NCI-H2081 treated with DMSO at 0.1 percent for 48 hours (cell line): ENCODE results near the gene YBX1.
"Not testable (repeated sequence)": the region's sequence is repeated elsewhere in the genome, so short reads cannot be mapped to it uniquely, and the experiment has no call there.

ENCODE experiments used
- DNase-seq: peaks from one replicate; lab custom pipeline; 2025; lab: John Stamatoyannopoulos, UW

The YBX1 gene

DNA sequence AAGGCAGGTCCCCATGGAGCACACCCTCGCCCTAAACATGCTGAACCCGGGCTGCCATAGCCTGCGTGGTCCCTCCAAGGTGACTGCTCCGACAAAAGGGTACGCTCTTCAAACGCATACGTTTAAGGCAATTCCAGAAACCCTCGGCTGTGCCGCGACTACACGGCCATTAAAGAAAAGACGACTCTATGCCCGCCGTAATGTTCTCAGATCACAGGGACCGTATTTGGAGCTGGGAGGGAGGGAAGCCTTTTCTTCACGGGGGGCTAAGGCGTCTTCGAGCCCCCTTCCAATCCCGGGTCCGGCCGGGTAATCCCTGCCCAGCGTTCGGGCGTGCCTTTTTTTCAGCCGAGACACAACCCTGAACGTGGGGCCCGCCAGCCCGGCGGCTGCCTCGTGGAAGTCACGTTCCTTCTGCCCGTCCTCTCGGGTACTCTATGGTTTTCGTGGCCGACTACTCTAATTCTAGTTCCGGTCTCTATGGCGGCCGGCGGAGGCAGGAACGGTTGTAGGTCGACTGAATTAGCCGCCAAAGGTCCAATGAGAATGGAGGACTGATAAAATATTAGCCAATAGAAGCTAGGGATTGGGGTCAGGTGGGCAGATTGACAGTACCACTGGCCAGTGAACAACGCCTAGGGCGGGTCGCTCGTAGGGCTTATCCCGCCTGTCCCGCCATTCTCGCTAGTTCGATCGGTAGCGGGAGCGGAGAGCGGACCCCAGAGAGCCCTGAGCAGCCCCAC lies at the start of gene YBX1:
Gene YBX1 (plus strand): TSS at position 678 of the 743 bp plus-strand sequence. CDS start 148 bp downstream, outside the sequence.
- DNase-seq: peak; percentile 100

DNA sequence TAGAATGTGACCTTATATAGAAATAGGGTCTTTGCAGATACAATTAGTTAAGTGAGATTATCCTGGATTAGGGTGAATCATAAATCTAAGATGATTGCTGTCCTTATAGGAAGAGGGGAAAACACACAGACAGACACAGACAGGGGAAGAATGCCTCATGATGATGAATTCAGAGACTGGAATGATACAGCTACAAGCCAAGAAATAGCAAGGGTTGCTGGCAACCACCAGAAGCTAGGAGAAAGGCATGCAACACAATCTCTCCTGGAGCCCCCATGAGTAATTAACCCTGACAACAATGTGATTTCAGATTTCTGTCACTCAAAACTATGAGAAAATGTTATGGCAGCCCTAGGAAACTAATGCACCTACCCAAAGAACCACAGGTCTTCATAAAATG lies 43.1 kb upstream of the YBX1 start:
- no peak for DNase-seq

DNA sequence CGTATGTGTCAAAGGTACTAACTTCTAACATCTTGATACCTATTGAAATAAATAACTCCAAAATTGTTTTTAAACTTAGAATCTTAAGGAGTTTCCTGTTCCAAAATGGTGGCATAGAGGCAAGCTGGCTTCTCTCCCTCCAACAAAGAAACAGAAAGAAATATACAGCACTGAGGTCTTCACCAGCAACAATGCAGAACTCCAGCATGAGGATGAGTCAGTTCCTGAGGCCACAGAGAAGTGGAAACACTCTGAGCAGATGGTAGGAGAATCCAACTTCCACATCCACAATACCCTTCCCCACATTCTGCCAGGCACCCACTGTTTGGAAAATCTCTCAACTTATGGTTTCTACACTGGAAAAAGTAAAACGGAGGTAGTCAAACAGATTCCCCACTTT lies 36.2 kb upstream of the YBX1 start:
- no peak for DNase-seq

DNA sequence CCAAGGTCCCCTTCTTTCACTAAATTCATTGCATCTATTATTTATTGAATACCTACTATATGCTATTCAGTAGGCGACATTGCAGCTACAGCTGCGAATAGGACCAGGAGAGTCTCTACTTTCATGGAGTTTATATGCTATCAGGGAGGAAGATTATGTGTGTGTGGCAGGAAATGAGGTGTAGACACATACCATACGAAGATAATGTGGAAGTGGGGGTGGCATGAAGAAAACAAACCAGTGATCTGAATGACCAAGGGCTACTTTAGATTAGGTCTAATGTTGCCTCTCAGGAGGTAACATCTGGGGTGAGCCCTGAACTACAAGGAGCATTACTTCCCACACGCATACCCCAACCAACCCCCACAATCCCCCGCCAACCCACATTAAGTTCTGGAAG lies 25.0 kb upstream of the YBX1 start:
- DNase-seq: no peak

DNA sequence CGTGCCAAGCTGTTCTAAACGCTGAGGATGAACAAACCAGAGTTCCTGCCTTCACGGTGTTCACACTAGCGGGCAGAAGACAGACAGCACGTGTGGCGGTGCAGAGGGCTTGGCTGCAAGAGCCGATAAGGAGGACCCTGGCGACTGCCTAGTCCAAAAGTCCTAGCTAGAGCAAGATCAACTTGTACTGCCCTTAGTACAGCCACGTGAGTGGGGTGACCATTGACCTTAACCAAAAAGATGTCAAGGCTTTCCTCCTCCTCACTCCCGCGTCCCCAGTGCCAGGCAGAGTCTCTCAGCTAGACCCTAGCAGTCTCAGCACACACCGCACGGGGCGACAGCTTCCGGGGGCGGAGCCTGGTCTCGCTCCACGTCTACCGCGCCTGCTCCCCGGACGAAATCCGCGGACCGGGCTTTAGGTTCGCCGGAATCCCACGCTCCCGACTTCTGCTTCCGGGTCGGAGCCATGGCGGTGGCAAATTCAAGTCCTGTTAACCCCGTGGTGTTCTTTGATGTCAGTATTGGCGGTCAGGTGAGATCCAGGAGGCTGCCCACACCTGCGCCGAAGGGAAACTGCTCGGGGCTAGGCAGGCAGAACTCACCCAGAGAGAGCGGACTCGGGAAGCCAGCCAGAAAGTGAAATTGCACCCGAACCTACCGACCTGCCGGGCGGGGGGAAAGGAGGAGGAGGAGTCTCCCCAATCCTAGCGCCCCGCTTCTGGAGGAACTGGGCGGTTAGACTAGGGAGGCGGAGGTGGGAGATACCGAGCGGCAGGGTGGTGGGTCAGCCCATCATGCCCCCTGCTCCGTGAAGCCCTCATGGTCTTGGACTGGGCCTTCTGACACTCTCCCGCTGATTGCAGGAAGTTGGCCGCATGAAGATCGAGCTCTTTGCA lies 24.0 kb upstream of the YBX1 start, which contains the start of gene PPIH:
Gene PPIH (plus strand): TSS at position 443 of the 896 bp plus-strand sequence. CDS start 24 bp downstream, at position 467.
- DNase-seq: peak; percentile 94

DNA sequence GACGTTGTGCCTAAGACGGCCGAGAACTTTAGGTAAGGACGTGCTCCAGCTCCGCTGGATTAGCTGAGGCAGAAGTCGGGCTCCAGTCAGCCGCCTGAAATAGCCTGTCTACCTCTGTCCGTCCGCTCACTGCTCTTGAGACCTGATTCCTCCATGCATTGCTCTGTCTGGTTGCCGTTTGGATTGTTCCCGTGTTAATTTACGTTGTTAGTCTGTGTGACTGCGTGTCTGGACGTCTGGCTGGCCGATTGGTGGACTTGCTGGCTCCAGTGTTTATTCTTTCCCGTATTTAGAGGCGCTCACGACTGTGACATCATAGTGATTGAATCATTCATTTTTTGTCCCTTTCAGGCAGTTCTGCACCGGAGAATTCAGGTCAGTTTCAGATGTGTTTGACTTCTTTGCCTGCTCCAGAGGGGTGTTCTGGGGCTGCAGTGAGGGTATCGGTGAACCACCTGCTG lies 23.3 kb upstream of the YBX1 start:
- no peak for DNase-seq

DNA sequence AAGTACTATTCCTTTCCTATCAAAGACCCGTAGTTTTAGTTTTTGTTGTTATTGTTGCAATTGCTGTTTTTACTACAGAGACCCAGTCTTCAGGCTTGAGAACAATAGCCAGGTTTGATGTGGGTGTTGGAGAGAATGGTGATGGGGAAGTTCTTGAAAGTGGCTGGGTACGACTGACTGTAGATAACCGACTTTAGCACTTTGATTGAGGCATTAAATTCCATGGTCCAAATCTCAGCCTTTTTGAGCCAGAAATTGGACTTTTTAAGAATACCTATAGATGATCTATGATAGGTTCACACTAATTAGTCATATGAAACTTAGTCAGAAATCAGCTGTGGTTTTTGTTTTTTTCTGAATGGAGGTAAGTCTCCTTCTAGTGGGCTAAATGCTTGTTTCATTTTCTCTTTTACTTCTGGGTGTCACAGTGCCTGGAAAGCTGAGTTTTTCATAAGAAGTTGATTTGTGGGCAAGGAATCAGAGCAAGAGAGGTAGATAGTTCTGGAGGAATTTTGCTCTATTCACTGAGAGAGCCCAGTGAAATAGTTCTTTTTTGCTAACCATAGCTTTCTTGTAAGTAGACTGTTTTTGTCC lies 21.2 kb upstream of the YBX1 start:
- DNase-seq: no peak

DNA sequence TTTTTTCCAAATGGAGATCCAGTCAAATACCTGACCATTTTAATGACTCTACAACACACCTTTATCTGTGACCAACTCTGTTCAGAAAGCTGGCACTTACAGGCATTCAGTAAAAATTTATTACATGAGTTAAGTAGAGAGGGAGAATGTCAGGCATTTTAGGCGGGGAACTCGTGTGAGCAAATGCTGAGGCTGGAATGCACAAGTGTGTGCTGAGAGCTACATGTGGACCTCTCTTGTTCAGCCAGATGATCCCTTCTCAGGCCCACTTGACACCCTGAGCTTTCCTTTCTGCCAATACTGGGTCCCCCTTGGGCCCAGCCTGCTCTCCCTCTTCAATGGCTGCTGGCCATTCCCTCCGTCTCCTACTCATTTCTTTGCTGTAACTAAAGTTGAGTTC lies 12.3 kb upstream of the YBX1 start:
- DNase-seq: no peak

DNA sequence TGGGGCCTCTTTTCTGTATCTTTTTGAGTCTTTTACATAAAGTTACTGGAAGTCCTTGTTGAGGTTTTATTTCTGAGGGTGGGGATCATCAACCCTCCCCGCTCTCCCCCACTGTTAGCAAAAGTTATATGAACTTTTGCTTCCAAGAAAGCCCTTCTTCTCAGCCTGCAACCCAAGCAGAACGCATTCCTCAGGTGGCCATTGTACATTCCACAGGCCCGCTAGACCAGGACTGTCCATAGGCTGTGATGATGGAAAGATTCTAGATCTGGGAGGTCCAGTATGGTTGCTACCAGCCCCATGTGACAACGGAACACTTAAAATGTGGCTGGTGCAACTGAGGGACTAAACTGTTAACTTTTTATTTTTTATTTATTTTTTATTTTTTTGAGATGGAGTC lies 11.8 kb upstream of the YBX1 start:
- DNase-seq: no peak

DNA sequence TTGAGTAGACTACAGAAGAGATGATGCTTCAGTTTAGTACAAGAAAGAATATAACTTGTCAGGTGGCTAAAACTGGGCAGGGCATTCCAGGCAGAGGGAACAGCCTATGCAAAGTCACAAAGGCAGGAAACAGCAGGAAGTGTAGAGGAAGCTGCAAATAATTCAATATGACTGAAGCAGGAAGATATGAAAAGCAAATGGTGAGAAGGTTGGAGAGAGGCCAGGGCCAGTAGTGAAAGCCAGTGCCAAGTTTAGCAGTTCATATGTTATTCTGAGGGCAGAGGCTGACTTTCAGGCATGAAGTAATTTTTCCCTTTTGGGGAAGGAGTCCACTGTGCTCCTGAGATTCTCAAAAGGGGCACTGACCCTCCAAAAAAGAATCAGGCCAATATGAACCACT lies 8.0 kb upstream of the YBX1 start:
- DNase-seq: no peak

DNA sequence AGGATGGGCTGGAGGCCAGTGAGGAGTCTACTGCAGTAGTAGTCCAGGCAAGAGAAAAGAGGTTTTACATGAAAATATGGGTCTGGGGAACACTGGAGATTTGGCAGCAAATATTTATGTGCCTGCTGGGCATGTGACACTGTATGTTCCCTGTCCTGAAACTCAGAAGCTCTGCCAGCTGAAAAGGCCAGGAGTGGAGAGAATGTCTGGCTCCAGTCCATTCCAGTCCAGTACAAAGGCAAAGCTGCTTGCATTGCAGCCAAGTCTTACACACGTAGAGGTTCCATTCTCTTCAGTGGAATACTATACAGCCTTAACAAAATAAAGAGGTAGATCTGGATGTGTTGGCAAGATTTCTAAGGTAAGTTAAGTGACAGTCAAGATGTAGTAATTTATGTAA lies 7.5 kb upstream of the YBX1 start:
- DNase-seq: no peak

DNA sequence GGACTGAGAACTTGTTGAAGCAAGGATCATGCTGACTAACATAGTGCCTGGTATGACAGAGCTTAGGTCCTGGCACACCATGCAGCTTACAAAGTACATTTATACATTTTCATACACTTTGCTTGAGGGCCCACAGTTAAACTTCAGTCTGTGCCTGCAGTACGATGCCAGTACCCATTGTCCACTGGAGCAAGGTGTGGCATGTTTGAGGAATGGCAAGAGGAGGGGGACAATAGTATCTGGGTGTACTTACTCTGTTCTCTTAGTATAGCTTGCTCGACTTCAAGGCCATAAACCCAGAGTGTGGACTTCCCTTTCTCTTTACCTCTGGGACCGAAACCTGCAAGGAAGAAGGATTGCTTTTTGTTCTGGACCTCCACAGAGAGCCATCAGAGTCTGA lies 6.8 kb upstream of the YBX1 start:
- no peak for DNase-seq

DNA sequence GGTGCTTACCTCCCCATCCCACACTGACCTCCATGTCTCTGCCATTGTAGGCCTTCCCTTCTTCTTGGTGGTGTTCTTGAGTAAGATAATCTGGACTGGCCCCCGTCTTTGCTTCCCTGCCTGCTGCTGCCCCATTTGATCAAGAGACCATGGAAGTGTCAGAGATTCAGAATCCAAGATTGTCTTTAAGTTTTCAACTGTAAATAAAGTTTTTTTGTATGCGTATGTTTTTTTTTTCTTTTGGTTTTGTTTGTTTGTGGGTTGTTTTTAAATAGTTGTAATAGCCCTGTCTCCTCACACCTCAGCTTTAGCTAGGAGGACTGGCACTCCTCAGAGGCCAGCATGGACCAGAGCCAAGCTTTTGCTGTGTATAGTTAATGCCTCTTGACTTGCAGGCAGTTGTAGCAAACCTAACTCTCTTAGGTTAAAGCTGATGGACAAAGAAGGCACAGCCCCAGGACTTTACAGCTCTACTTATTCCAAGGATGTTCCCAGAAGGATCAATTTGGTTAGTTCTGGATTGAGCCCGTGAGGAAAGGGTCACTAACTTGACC lies 5.6 kb upstream of the YBX1 start:
- no peak for DNase-seq

DNA sequence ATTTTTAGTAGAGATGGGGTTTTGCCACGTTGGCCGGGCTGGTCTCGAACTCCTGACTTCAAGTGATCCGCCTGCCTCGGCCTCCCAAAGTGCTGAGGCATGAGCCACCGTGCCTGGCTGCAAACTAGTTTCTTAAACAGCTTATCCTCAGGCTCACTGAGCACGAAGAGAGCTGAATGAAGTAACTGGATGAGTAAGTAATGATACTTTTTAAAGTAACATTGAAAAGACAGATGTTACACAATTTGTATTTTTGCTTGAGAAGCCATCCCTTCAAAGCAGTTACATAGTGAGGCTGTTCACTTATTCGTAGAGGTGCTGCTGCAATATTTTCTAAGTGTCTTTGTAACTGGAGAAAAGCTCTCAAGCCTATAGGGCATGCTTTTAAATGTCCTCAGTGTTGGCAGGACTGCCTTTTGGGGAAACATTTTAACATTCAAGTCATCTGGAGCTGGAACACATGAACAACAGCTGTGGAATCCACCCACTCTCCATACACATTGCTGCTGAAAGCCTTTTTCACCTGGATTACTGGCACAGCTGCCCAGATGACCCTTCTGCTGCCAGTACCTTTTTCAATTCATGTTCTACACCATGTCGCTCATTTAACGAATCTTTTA lies 2.7 kb upstream of the YBX1 start:
- no peak for DNase-seq

DNA sequence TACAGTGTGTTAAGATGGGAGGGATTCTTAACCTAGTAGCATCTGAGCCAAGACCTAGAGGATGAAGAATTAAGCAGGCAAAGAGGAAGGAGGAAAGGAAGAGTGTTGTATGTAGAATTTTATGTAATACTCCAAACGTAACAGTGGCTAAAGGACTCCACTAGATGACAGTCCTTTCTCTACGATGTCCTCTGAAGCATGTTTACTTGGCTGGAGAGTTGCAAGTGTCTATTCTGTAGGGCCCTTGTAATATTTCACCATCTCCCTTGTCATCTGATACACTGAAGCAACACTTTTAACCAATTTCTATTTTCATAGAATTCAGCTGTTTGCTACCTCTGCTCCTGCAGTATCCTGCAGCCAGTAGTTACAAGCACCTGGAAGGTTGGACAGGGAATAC lies 2.2 kb upstream of the YBX1 start:
- DNase-seq: no peak

DNA sequence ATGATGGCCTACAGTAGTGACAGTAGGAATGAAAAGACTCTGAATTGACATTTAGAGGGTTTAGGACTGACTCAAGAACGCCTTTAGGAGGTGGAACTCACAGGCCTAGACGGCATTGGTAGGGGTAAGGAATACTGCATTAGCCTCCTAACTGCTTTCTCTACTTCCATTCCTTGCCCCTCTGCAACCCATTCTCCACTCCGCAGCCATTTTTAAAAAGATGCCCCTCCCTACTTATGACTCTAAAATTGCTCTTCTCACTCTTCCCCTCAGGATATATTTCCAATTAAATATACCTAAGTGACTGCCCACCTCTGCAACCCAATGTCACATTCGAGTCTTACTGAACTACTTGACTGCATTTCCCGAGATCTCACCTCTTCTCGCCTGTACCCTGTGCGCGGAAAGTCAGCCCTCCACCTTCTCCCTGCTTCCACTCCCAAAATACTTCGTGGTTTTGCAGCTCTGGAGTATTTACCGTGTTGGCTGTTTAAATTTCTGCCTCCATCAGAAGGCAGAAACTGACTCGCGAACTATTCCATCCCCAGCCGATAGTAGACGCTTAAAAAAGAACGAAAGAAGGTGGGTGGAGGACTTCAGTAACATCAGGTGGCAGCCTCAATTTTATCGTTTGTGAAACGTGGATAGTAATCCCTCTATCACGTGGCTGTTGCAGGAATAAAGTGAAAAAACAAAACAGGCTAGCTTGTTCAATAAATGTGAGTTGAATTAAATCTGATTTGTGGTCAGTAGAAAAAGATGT lies 1.1 kb upstream of the YBX1 start:
- DNase-seq: no peak

DNA sequence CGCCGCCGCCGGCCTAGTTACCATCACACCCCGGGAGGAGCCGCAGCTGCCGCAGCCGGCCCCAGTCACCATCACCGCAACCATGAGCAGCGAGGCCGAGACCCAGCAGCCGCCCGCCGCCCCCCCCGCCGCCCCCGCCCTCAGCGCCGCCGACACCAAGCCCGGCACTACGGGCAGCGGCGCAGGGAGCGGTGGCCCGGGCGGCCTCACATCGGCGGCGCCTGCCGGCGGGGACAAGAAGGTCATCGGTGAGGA lies 193 bp downstream of the YBX1 start:
- DNase-seq: not testable (repeated sequence)

DNA sequence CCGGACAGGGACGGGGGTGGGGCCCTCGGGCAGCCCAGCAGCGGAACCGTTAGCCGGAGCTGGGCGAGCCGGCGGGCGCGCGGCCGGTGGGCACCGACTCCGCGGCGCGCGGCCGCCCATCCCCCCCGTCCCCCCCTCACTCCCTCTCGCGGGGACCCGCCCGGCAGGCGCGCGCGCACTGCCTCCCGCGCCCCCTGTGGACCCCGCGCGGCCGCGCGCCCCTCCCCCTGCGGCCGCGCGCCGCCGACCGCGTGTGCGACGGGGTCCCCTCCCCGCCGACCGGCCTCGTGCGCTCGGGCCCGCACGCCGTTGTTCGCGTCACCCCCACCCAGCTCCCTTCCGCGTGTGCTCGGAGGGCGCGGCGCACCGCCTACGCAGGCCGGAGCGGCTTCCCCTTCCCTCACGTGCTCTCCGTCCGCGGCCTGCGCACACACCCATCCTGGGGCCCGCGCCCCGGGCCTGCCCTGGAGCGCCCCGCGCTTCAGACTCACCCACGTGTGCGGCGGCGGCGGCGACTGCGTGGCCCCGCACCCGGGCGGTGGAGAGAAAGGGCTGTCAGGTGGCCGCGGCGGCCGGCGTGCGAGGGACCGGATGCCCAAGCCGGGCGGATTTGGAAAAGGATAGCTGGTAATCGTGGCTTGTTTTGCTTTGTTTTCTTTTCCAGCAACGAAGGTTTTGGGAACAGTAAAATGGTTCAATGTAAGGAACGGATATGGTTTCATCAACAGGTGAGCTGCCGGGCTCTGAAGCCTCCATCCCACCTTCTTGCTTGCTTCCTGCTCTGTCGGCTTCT lies 717 bp downstream of the YBX1 start:
- DNase-seq: no peak

DNA sequence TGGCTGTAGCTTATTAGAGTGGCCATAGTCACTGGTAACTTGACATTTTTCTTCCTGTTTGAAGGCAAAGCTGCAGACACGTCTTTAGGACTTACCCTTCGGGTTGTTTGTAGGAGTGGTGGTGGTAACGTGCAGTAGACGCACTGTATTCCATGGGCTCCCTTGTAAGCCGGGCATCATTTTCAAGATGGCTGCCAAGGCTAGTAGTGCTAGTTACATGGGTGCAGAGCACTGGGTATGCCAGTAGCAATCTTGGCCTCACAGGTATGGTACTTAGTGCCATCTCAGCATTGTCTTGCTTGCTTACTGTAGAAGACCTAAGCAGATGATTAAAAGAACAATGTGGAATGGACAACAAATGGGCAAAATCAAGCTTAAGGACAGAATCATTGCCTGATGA lies 1.9 kb downstream of the YBX1 start:
- no peak for DNase-seq

DNA sequence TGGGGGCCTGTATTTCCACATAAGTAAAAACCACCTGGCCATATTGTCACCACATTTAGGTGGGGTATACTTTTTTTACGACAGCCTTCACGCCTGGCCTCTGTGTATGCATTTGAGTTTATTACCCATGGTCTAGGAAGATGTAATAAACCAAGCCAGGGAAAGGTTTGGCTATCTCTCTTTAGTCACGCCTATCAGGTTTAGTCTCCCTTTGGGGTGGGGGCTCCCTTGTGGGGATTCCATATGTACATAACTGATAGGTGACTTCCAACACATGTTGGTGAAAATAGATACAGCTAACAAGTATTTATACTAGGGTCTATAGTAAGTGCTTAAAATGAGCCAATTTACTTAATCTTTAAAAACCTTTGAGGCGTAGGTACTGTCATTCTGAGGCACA lies 4.2 kb downstream of the YBX1 start:
- DNase-seq: no peak

DNA sequence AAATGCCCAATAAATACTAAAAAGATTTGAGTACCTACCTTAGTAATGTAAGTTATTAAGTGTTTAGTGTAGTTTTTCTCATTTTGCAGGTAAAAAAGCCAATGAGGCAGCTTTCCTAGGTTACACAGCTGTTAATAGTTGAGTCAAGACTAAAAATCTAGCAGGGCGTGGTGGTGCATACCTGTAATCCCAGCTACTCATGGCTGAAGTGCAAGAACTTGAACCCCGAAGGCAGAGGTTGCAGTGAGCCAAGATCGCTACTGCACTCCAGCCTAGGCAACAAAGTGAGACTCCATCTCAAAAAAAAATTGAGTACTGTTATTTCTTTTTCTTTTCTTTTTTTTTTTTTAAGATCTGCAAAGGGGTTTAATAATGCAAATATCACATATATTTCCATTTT lies 7.7 kb downstream of the YBX1 start:
- DNase-seq: no peak
